ENCODE measurements around the gene RCE1.
A peak's percentile ranks its signal among the peaks of the same experiment; 100 is the strongest.

The RCE1 gene

GRCh38 chr11:66882561-66883015 lies 39.3 kb downstream of the RCE1 start:
- DNase-seq, result no peak
- H3K27me3 Mint-ChIP-seq, result peaks cover 6% of the 10 kb centered on the region
- H3K27ac Mint-ChIP-seq, result peak overlapping the region in 1 of 2 donors; percentile 77
- ATAC-seq, result no peak
- no peaks in the 10 kb centered on the region for H3K9me3 Mint-ChIP-seq
- H3K4me1 Mint-ChIP-seq, result peaks cover 29% of the 10 kb centered on the region
- H3K4me3 Mint-ChIP-seq, result no peak overlapping the region

- Mint-ChIP-seq H3K27ac (peak overlapping the region in 1 of 2 donors; percentile 55), H3K4me3 (peak overlapping the region in 1 of 2 donors; percentile 25), H3K9me3 (no peaks in the 10 kb centered on the region), H3K27me3 (peaks cover 6% of the 10 kb centered on the region), H3K4me1 (peaks cover 29% of the 10 kb centered on the region)
- peak; percentile 60 to 62 for DNase-seq
- ATAC-seq, result peak; percentile 83
Measured at GRCh38 chr11:66883016-66883965, 40.0 kb downstream of the RCE1 start.

- no peak for DNase-seq
- no peak overlapping the region for H3K27ac Mint-ChIP-seq
- peaks cover 29% of the 10 kb centered on the region for H3K4me1 Mint-ChIP-seq
- H3K9me3 Mint-ChIP-seq, result no peaks in the 10 kb centered on the region
- peaks cover 6% of the 10 kb centered on the region for H3K27me3 Mint-ChIP-seq
- no peak overlapping the region for H3K4me3 Mint-ChIP-seq
- ATAC-seq, result no peak
Measured at GRCh38 chr11:66884443-66884842, 41.2 kb downstream of the RCE1 start.

- ATAC-seq (no peak), DNase-seq (no peak)
- H3K4me3 Mint-ChIP-seq, result no peak overlapping the region
- no peaks in the 10 kb centered on the region for H3K9me3 Mint-ChIP-seq
- peaks cover 6% of the 10 kb centered on the region for H3K27me3 Mint-ChIP-seq
- no peak overlapping the region for H3K27ac Mint-ChIP-seq
- peaks cover 23% of the 10 kb centered on the region for H3K4me1 Mint-ChIP-seq
Measured at GRCh38 chr11:66885469-66885868, 42.2 kb downstream of the RCE1 start.

- ATAC-seq (no peak), DNase-seq (no peak)
- H3K4me3 Mint-ChIP-seq, result no peak overlapping the region
- H3K4me1 Mint-ChIP-seq, result peaks cover 18% of the 10 kb centered on the region
- peak overlapping the region; percentile 37 to 55 for H3K27ac Mint-ChIP-seq
- no peaks in the 10 kb centered on the region for H3K9me3 Mint-ChIP-seq
- H3K27me3 Mint-ChIP-seq, result peaks cover 6% of the 10 kb centered on the region
Measured at GRCh38 chr11:66885950-66886440, 42.8 kb downstream of the RCE1 start.

- H3K4me1 Mint-ChIP-seq, result peaks cover 13% of the 10 kb centered on the region
- H3K27me3 Mint-ChIP-seq, result peaks cover 6% of the 10 kb centered on the region
- H3K27ac Mint-ChIP-seq, result no peak overlapping the region
- ATAC-seq, result no peak
- no peaks in the 10 kb centered on the region for H3K9me3 Mint-ChIP-seq
- DNase-seq, result no peak
- H3K4me3 Mint-ChIP-seq, result no peak overlapping the region
Measured at GRCh38 chr11:66886671-66887221, 43.5 kb downstream of the RCE1 start.

GRCh38 chr11:66887526-66887925 lies 44.3 kb downstream of the RCE1 start:
- H3K27me3 Mint-ChIP-seq, result peaks cover 5% of the 10 kb centered on the region
- H3K4me3 Mint-ChIP-seq, result no peak overlapping the region
- ATAC-seq (no peak), DNase-seq (no peak)
- H3K9me3 Mint-ChIP-seq, result no peaks in the 10 kb centered on the region
- peaks cover 20% of the 10 kb centered on the region for H3K4me1 Mint-ChIP-seq
- H3K27ac Mint-ChIP-seq, result no peak overlapping the region

GRCh38 chr11:66888282-66888681 lies 45.0 kb downstream of the RCE1 start:
- DNase-seq, result no peak
- ATAC-seq, result no peak
- no peak overlapping the region for H3K4me3 Mint-ChIP-seq
- no peak overlapping the region for H3K27ac Mint-ChIP-seq
- H3K4me1 Mint-ChIP-seq, result peaks cover 12% of the 10 kb centered on the region
- no peaks in the 10 kb centered on the region for H3K27me3 Mint-ChIP-seq
- no peaks in the 10 kb centered on the region for H3K9me3 Mint-ChIP-seq

- DNase-seq (no peak), ATAC-seq (no peak)
- no peaks in the 10 kb centered on the region for H3K9me3 Mint-ChIP-seq
- peaks cover 9% of the 10 kb centered on the region for H3K4me1 Mint-ChIP-seq
- no peak overlapping the region for H3K4me3 Mint-ChIP-seq
- no peak overlapping the region for H3K27ac Mint-ChIP-seq
- no peaks in the 10 kb centered on the region for H3K27me3 Mint-ChIP-seq
Measured at GRCh38 chr11:66889960-66890359, 46.7 kb downstream of the RCE1 start.

GRCh38 chr11:66891851-66892660 lies 48.8 kb downstream of the RCE1 start:
- Mint-ChIP-seq H3K4me3 (no peak overlapping the region), H3K4me1 (peaks cover 9% of the 10 kb centered on the region), H3K27me3 (no peaks in the 10 kb centered on the region), H3K27ac (peak overlapping the region; percentile 8 to 69), H3K9me3 (no peaks in the 10 kb centered on the region)
- ATAC-seq (peak; percentile 98), DNase-seq (peak in 1 of 2 donors; percentile 59)

- H3K4me1 Mint-ChIP-seq, result peaks cover 9% of the 10 kb centered on the region
- ATAC-seq, result no peak
- H3K9me3 Mint-ChIP-seq, result no peaks in the 10 kb centered on the region
- no peak for DNase-seq
- no peaks in the 10 kb centered on the region for H3K27me3 Mint-ChIP-seq
- H3K4me3 Mint-ChIP-seq, result no peak overlapping the region
- H3K27ac Mint-ChIP-seq, result peak overlapping the region in 1 of 2 donors; percentile 23
Measured at GRCh38 chr11:66892911-66893310, 49.7 kb downstream of the RCE1 start.

- Mint-ChIP-seq H3K27me3 (no peaks in the 10 kb centered on the region), H3K4me1 (peaks cover 9% of the 10 kb centered on the region), H3K9me3 (no peaks in the 10 kb centered on the region), H3K27ac (no peak overlapping the region), H3K4me3 (no peak overlapping the region)
- no peak for ATAC-seq
- DNase-seq, result no peak
Measured at GRCh38 chr11:66894141-66894540, 50.9 kb downstream of the RCE1 start.

Measured in stimulated activated naive CD8-positive, alpha-beta T cell treated with anti-CD3 and anti-CD28 coated beads, Interleukin-15, amount 100 ng/mL, for 72 hours (primary cell).